IMR-90 (cell line): ENCODE results near the gene PRRC2B. TPM values are rescaled to one million over a fixed set of nuclear protein-coding genes. Genes with fewer than 3 reads are reported as not detected.

Experiments used
- ATAC-seq: fragments of 200-7000 bp; cut with Tn5 transposase; 2 replicates; pipeline ENCODE4 v1.9.1; 2020; ENCODE audit warnings: low read depth, mild to moderate bottlenecking, moderate library complexity
- BruUV-seq: library from RNA; stranded (reverse); fragments of 400-500 nt; replicated peaks from 2 replicates; lab custom pipeline; 2021; lab: Mats Ljungman, UMichigan
- CTCF ChIA-PET: fragments of 300-600 bp; formaldehyde crosslinking; extraction: SDS; loops from one replicate; lab custom pipeline; 2021; ENCODE audit warnings: antibody characterized with exemption; lab: Yijun Ruan, JAX
- POLR2A ChIA-PET: fragments of 300-600 bp; sonication (Branson Sonifier 250); formaldehyde crosslinking; loops from one replicate; lab custom pipeline; 2022; ENCODE audit warnings: antibody characterized with exemption; ENCODE audit not compliant: unreplicated experiment; lab: Charles Lee
- DNase-seq: peaks from one replicate; pipeline ENCODE4 v3.0.0; 2013
- H2AFZ ChIP-seq: replicated peaks from 2 replicates; pipeline ENCODE3; 2013; ENCODE audit warnings: low read length, mild to moderate bottlenecking; ENCODE audit not compliant: poor library complexity
- H2AK5ac ChIP-seq: 2 replicates; pipeline ENCODE4 v1.6.1; 2013; ENCODE audit warnings: low read depth, low read length, inconsistent platforms
- H2AK9ac ChIP-seq: replicated peaks from 2 replicates; pipeline ENCODE3; 2013; ENCODE audit warnings: mild to moderate bottlenecking, low read depth, low read length, moderate library complexity; ENCODE audit not compliant: poor library complexity
- H2BK120ac ChIP-seq: 2 replicates; pipeline ENCODE4 v1.6.1; 2013; ENCODE audit warnings: low read depth, low read length, inconsistent platforms
- H2BK15ac ChIP-seq: 3 replicates; pipeline ENCODE4 v1.6.1; 2013; ENCODE audit warnings: low read depth, low read length, inconsistent platforms
- H2BK20ac ChIP-seq: 2 replicates; pipeline ENCODE4 v1.6.1; 2013; ENCODE audit warnings: low read depth, mild to moderate bottlenecking, inconsistent platforms, low read length, moderate library complexity
- H2BK5ac ChIP-seq: 2 replicates; pipeline ENCODE4 v1.6.1; 2013; ENCODE audit warnings: mild to moderate bottlenecking, low read depth, low read length, inconsistent platforms; ENCODE audit not compliant: poor library complexity, severe bottlenecking
- H3K14ac ChIP-seq: replicated peaks from 2 replicates; pipeline ENCODE4 v1.6.1; 2013; ENCODE audit warnings: low read depth, low read length, inconsistent platforms
- H3K18ac ChIP-seq: 2 replicates; pipeline ENCODE4 v1.6.1; 2013; ENCODE audit warnings: low read depth, low read length, control low read depth
- H3K23ac ChIP-seq: 2 replicates; pipeline ENCODE4 v1.6.1; 2013; ENCODE audit warnings: low read depth, low read length, inconsistent platforms
- H3K27ac ChIP-seq: 2 replicates; pipeline ENCODE4 v1.5.1; 2013; ENCODE audit warnings: mild to moderate bottlenecking, control low read depth, low read length; ENCODE audit not compliant: insufficient read depth
- H3K27me3 ChIP-seq: 2 replicates; pipeline ENCODE4 v1.6.1; 2013; ENCODE audit warnings: low read length; ENCODE audit not compliant: control insufficient read depth, insufficient read depth
- H3K36me3 ChIP-seq: 2 replicates; pipeline ENCODE4 v1.6.1; 2013; ENCODE audit warnings: low read length, mixed read lengths; ENCODE audit not compliant: control insufficient read depth, insufficient read depth
- H3K4ac ChIP-seq: 2 replicates; pipeline ENCODE4 v1.6.1; 2013; ENCODE audit warnings: low read depth, low read length, inconsistent platforms
- H3K4me1 ChIP-seq: 2 replicates; pipeline ENCODE4 v1.6.1; 2013; ENCODE audit warnings: low read length, mixed read lengths; ENCODE audit not compliant: control insufficient read depth, insufficient read depth
- H3K4me2 ChIP-seq: 2 replicates; pipeline ENCODE4 v1.6.1; 2013; ENCODE audit warnings: low read depth, mild to moderate bottlenecking, control low read depth, low read length, moderate library complexity
- H3K4me3 ChIP-seq: 2 replicates; pipeline ENCODE4 v1.5.1; 2013; ENCODE audit warnings: low read depth, mild to moderate bottlenecking, control low read depth, low read length, moderate library complexity; ENCODE audit not compliant: insufficient read depth
- H3K56ac ChIP-seq: 2 replicates; pipeline ENCODE4 v1.6.1; 2013; ENCODE audit warnings: low read length, inconsistent platforms; ENCODE audit not compliant: insufficient read depth; ENCODE audit errors: extremely low read depth
- H3K79me1 ChIP-seq, 2 experiments: 2 replicates each; pipeline ENCODE4 v1.6.1; 2013; ENCODE audit warnings: low read length in 2 of 2, inconsistent platforms in 1 of 2, low read depth in 1 of 2
- H3K9ac ChIP-seq: 2 replicates; pipeline ENCODE4 v1.6.1; 2013; ENCODE audit warnings: low read depth, low read length, control low read depth
- H3K9me1 ChIP-seq: 2 replicates; pipeline ENCODE4 v1.6.1; 2013; ENCODE audit warnings: low read length, inconsistent platforms; ENCODE audit not compliant: insufficient read depth
- H3K9me3 ChIP-seq: 2 replicates; pipeline ENCODE4 v1.6.1; 2013; ENCODE audit warnings: low read length; ENCODE audit not compliant: control insufficient read depth, insufficient read depth
- H4K20me1 ChIP-seq: 2 replicates; pipeline ENCODE4 v1.6.1; 2013; ENCODE audit warnings: low read length, inconsistent platforms; ENCODE audit not compliant: insufficient read depth
- H4K5ac ChIP-seq: 2 replicates; pipeline ENCODE4 v1.6.1; 2013; ENCODE audit warnings: mild to moderate bottlenecking, low read depth, low read length, control low read depth
- H4K8ac ChIP-seq, 2 experiments: 2 replicates each; pipeline ENCODE4 v1.6.1; 2013; ENCODE audit warnings: low read depth in 2 of 2, low read length in 2 of 2, control low read depth in 1 of 2, inconsistent platforms in 1 of 2
- H4K91ac ChIP-seq: 2 replicates; pipeline ENCODE4 v1.6.1; 2013; ENCODE audit warnings: low read depth, low read length, inconsistent platforms; ENCODE audit not compliant: insufficient read depth
- BHLHE40 ChIP-seq: fragments of 150-350 bp; IDR thresholded peaks from 2 replicates; pipeline ENCODE4 v1.6.1; 2016; ENCODE audit warnings: mild to moderate bottlenecking, low read depth, low read length
- CEBPB ChIP-seq: IDR thresholded peaks from 2 replicates; pipeline ENCODE4 v1.6.1; 2012; ENCODE audit warnings: low read depth, low read length, improper control_type of control experiment
- CHD1 ChIP-seq: IDR thresholded peaks from 2 replicates; pipeline ENCODE4 v1.6.1; 2012; ENCODE audit warnings: low read depth, low read length, improper control_type of control experiment
- CTCF ChIP-seq: conservative IDR thresholded peaks from 2 replicates; pipeline ENCODE4 v1.5.1; 2012; ENCODE audit warnings: mild to moderate bottlenecking, low read depth, low read length, improper control_type of control experiment
- FOS ChIP-seq: fragments of 150-350 bp; IDR thresholded peaks from 2 replicates; pipeline ENCODE4 v1.6.1; 2016; ENCODE audit warnings: low read depth, low read length
- MAFK ChIP-seq: IDR thresholded peaks from 2 replicates; pipeline ENCODE4 v1.6.1; 2012; ENCODE audit warnings: low read depth, low read length, improper control_type of control experiment
- MAZ ChIP-seq: IDR thresholded peaks from 2 replicates; pipeline ENCODE4 v1.6.1; 2012; ENCODE audit warnings: low read depth, mild to moderate bottlenecking, low read length, improper control_type of control experiment, moderate library complexity, borderline replicate concordance
- MXI1 ChIP-seq: IDR thresholded peaks from 2 replicates; pipeline ENCODE4 v1.6.1; 2012; ENCODE audit warnings: low read depth, mild to moderate bottlenecking, low read length, moderate library complexity, borderline replicate concordance
- NFE2L2 ChIP-seq: fragments of 150-350 bp; IDR thresholded peaks from 2 replicates; pipeline ENCODE4 v1.6.1; 2016; ENCODE audit warnings: low read depth, mild to moderate bottlenecking, low read length
- RAD21 ChIP-seq: IDR thresholded peaks from 2 replicates; pipeline ENCODE4 v1.6.1; 2012; ENCODE audit warnings: low read length, improper control_type of control experiment
- RCOR1 ChIP-seq: IDR thresholded peaks from 2 replicates; pipeline ENCODE4 v1.6.1; 2012; ENCODE audit warnings: mild to moderate bottlenecking, low read length, improper control_type of control experiment; ENCODE audit not compliant: insufficient replicate concordance
- SMC3 ChIP-seq: fragments of 150-350 bp; IDR thresholded peaks from 2 replicates; pipeline ENCODE4 v1.6.1; 2016; ENCODE audit warnings: low read depth, mild to moderate bottlenecking, antibody characterized with exemption, low read length, moderate library complexity
- WGBS, 2 experiments: methylation state at CpG; one replicate each; pipeline versions ENCODE4 v1.1.5 to v1.1.7; 2013; ENCODE audit warnings: missing lambda C conversion rate in 2 of 2; ENCODE audit not compliant: insufficient read length in 1 of 2; ENCODE audit errors: extremely low coverage in 2 of 2; 5-methylcytosine and 5-hydroxymethylcytosine counted together
- dilution Hi-C: fragments of 300-500 bp; cut with HindIII; formaldehyde crosslinking; loops from one replicate; pipeline ENCODE4 v1.14.3; 2018; ENCODE audit warnings: low sequenced_read_pairs; ENCODE audit not compliant: unreplicated experiment
- in situ Hi-C: fragments of 300-500 bp; cut with MboI; formaldehyde crosslinking; loops from 3 replicates; pipeline ENCODE4 v1.14.3; 2019; ENCODE audit warnings: low sequenced_read_pairs, inconsistent platforms, mixed read lengths
- intact Hi-C: fragments of 100-400 bp; cut with micrococcal nuclease; formaldehyde crosslinking; loops from 2 replicates; pipeline ENCODE4 v1.10.0; 2022
- polyA plus RNA-seq, 3 experiments: library from polyadenylated mRNA; depleted of rRNA; stranded (reverse); fragments of >200 nt; gene quantifications; 2 replicates each; pipeline ENCODE4 v1.2.3, GENCODE V29; 2012; ENCODE audit warnings: low replicate concordance in 1 of 3
- total RNA-seq: library from RNA; depleted of rRNA; stranded (reverse); fragments of >200 nt; gene quantifications from 2 replicates; pipeline ENCODE4 v1.2.3, GENCODE V29; 2012
- TF ChIP-seq, protein P1 (sequence below): fragments of 150-350 bp; IDR thresholded peaks from 2 replicates; pipeline ENCODE4 v1.6.1; 2017; ENCODE audit warnings: mild to moderate bottlenecking, antibody characterized with exemption, low read length, low read depth

Gene PRRC2B
- total and polyA plus RNA-seq, 2 of the 4 experiments (the other 2 are of a cell fraction): 19.4 to 39.1 TPM

DNA sequence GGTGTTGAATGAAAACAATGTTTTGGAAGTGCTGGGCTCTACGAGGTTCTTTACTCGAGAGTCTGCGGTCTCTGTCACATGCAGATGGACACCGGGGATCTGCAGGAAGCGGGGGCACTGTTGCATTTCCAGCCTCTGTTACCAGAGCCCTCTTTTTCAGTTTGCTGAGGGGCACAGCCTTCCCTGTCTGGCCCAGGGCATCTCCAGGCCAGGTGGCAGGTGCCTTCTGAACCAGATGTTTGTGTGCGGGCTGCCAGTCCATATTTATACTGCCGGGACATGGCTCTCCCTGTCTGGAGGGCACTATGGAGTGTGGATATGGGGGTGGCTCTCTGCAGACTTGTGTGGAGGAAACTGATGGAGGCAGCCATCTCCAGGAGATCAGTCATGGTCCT lies 90.2 kb downstream of the PRRC2B start:
- no peak overlapping the region for H2BK5ac ChIP-seq
- in situ Hi-C loops: no loop called here
- H4K8ac ChIP-seq: no peak overlapping the region
- H3K9ac ChIP-seq: no peak overlapping the region
- DNase-seq (no peak), ATAC-seq (no peak)
- H3K4me1 ChIP-seq: no peaks in the 10 kb centered on the region
- no peak overlapping the region for H3K4ac ChIP-seq
- H3K9me1 ChIP-seq: no peaks in the 10 kb centered on the region
- TF ChIP-seq SMC3: no peak
- TF ChIP-seq BHLHE40: no peak
- no peak for TF ChIP-seq MXI1
- TF ChIP-seq, protein P1, sequence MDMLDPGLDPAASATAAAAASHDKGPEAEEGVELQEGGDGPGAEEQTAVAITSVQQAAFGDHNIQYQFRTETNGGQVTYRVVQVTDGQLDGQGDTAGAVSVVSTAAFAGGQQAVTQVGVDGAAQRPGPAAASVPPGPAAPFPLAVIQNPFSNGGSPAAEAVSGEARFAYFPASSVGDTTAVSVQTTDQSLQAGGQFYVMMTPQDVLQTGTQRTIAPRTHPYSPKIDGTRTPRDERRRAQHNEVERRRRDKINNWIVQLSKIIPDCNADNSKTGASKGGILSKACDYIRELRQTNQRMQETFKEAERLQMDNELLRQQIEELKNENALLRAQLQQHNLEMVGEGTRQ: no peak
- no peak for TF ChIP-seq CHD1
- no peak for TF ChIP-seq NFE2L2
- no peak for TF ChIP-seq MAFK
- no peak for TF ChIP-seq MAZ
- TF ChIP-seq FOS: no peak
- TF ChIP-seq CEBPB: no peak
- no peak for TF ChIP-seq RAD21
- TF ChIP-seq RCOR1: no peak
- TF ChIP-seq CTCF: no peak
- peaks cover 37 to 57% of the 10 kb centered on the region in 2 experiments for H3K79me1 ChIP-seq
- no peak overlapping the region for H2AK5ac ChIP-seq
- H2AK9ac ChIP-seq: peak overlapping the region; percentile 48
- H3K4me2 ChIP-seq: no peak overlapping the region
- no peak overlapping the region for H3K56ac ChIP-seq
- no peak overlapping the region for H2BK15ac ChIP-seq
- no peak overlapping the region for H3K14ac ChIP-seq
- dilution Hi-C loops: no loop called here
- BruUV-seq: no TSS peak
- H2BK20ac ChIP-seq: no peak overlapping the region
- POLR2A ChIA-PET: no interaction called here
- H3K9me3 ChIP-seq: no peaks in the 10 kb centered on the region
- H4K5ac ChIP-seq: no peak overlapping the region
- intact Hi-C loops: no loop called here
- H4K91ac ChIP-seq: no peak overlapping the region
- H2AFZ ChIP-seq: no peak overlapping the region
- peaks cover 90% of the 10 kb centered on the region for H3K36me3 ChIP-seq
- CTCF ChIA-PET: no interaction called here
- WGBS, 2 experiments: 100% methylated on average over 4 of the region's 7 CpGs; no CpG with 5 or more reads in 1 of the 2 experiments
- H3K27me3 ChIP-seq: no peaks in the 10 kb centered on the region
- H3K23ac ChIP-seq: no peak overlapping the region
- no peak overlapping the region for H2BK120ac ChIP-seq
- H3K18ac ChIP-seq: no peak overlapping the region
- H3K27ac ChIP-seq: no peak overlapping the region
- peaks cover 23% of the 10 kb centered on the region; the same call in 1 of the 2 replicates for H4K20me1 ChIP-seq
- H3K4me3 ChIP-seq: no peak overlapping the region
